Activated CD4-positive, alpha-beta T cell treated with anti-CD3 and anti-CD28 coated beads for 24 hours (primary cell): ENCODE data around the gene SDF4.

Experiments used
- DNase-seq, 2 donors: peaks; one replicate each; pipeline ENCODE4 v3.0.0-alpha.2; 2020; ENCODE audit warnings: low read depth in 2 of 2

Gene SDF4

GRCh38 chr1:1212780-1213344 is 18.9 kb downstream of the SDF4 start:
- DNase-seq = no peak

GRCh38 chr1:1211541-1212441 is 20.0 kb downstream of the SDF4 start:
- no peak for DNase-seq

GRCh38 chr1:1210726-1211540 is 20.9 kb downstream of the SDF4 start:
- no peak for DNase-seq

- no peak for DNase-seq
Observed at GRCh38 chr1:1208713-1209433, 22.9 kb downstream of the SDF4 start.

GRCh38 chr1:1207571-1207892 is 24.3 kb downstream of the SDF4 start:
- DNase-seq = no peak

GRCh38 chr1:1206966-1207531 is 24.8 kb downstream of the SDF4 start:
- DNase-seq = no peak

- peak in 1 of 2 donors; percentile 54 for DNase-seq
Observed at GRCh38 chr1:1206376-1206965, 25.3 kb downstream of the SDF4 start, which contains the start of gene TNFRSF18. Gene TNFRSF18 (minus strand): TSS chr1:1206592. CDS start chr1:1206571, 21 bp downstream.

GRCh38 chr1:1205769-1206375 is 25.9 kb downstream of the SDF4 start:
- no peak for DNase-seq

- DNase-seq = no peak
Observed at GRCh38 chr1:1204998-1205768, 26.6 kb downstream of the SDF4 start.

GRCh38 chr1:1204425-1204920 is 27.3 kb downstream of the SDF4 start:
- DNase-seq = no peak

GRCh38 chr1:1203561-1204424 is 28.0 kb downstream of the SDF4 start:
- no peak for DNase-seq

- DNase-seq = no peak
Observed at GRCh38 chr1:1202831-1203560, 28.8 kb downstream of the SDF4 start.

GRCh38 chr1:1200876-1201810 is 30.7 kb downstream of the SDF4 start:
- peak; percentile 84 to 86 for DNase-seq

- no peak for DNase-seq
Observed at GRCh38 chr1:1199961-1200875, 31.6 kb downstream of the SDF4 start.

GRCh38 chr1:1199141-1199960 is 32.5 kb downstream of the SDF4 start:
- no peak for DNase-seq
